CD14-positive monocyte (primary cell): ENCODE results near the gene SLCO2A1. TPM values are rescaled to one million over a fixed set of nuclear protein-coding genes. Genes with fewer than 3 reads are reported as not detected.

Source experiments
- DNase-seq, 3 donors: peaks; one replicate each; pipeline ENCODE4 v3.0.0-alpha.2; 2011 to 2022
- H2AFZ ChIP-seq: 2 replicates; pipeline ENCODE4 v1.6.0; 2012; ENCODE audit warnings: mild to moderate bottlenecking, low read depth, low read length, inconsistent platforms; ENCODE audit not compliant: insufficient read depth, poor library complexity, severe bottlenecking
- H3K27ac ChIP-seq, 2 donors: 1 replicate in 1 of 2; 2 replicates in 1 of 2; pipeline ENCODE4 v1.5.1; 2012 to 2013; ENCODE audit warnings: low read length in 2 of 2, control low read depth in 1 of 2, inconsistent platforms in 1 of 2, low read depth in 1 of 2, mild to moderate bottlenecking in 1 of 2
- H3K27me3 ChIP-seq, 2 donors: one replicate each; pipeline versions ENCODE4 v1.6.0 to v1.6.1; 2011 to 2013; ENCODE audit warnings: low read length in 2 of 2; ENCODE audit not compliant: control insufficient read depth in 2 of 2, insufficient read depth in 2 of 2
- H3K36me3 ChIP-seq, 2 donors: replicated peaks in 1 of 2; 1 replicate in 1 of 2; 2 replicates in 1 of 2; pipeline versions ENCODE4 v1.5.1 to v1.6.1; 2012 to 2013; ENCODE audit warnings: low read length in 2 of 2, control low read depth in 1 of 2, inconsistent platforms in 1 of 2, mild to moderate bottlenecking in 1 of 2; ENCODE audit not compliant: insufficient read depth in 2 of 2, control insufficient read depth in 1 of 2
- H3K4me1 ChIP-seq, 2 donors: 1 replicate in 1 of 2; 2 replicates in 1 of 2; pipeline versions ENCODE4 v1.5.1 to v1.6.1; 2012 to 2013; ENCODE audit warnings: low read length in 2 of 2, control low read depth in 1 of 2, inconsistent platforms in 1 of 2, mild to moderate bottlenecking in 1 of 2, moderate library complexity in 1 of 2; ENCODE audit not compliant: insufficient read depth in 2 of 2, control insufficient read depth in 1 of 2
- H3K4me2 ChIP-seq: replicated peaks from 2 replicates; pipeline ENCODE3; 2012; ENCODE audit warnings: low read length, moderate library complexity, mild to moderate bottlenecking; ENCODE audit not compliant: poor library complexity, severe bottlenecking; ENCODE audit errors: extremely low read depth
- H3K4me3 ChIP-seq, 3 experiments: fragments of 200-600 bp in 1 of 3; sonication (generic) in 1 of 3; replicated peaks in 1 of 3; 1 replicate in 2 of 3; 2 replicates in 1 of 3; pipeline ENCODE4 v1.5.1; 2011 to 2013; ENCODE audit warnings: low read length in 3 of 3, mild to moderate bottlenecking in 3 of 3, control low read depth in 2 of 3, low read depth in 2 of 3, inconsistent platforms in 1 of 3, moderate library complexity in 1 of 3
- H3K79me2 ChIP-seq: 2 replicates; pipeline ENCODE4 v1.6.0; 2012; ENCODE audit warnings: mild to moderate bottlenecking, control low read depth, inconsistent platforms, low read length, moderate library complexity; ENCODE audit not compliant: insufficient read depth
- H3K9ac ChIP-seq: 2 replicates; pipeline ENCODE4 v1.6.0; 2017; ENCODE audit warnings: low read length, mild to moderate bottlenecking; ENCODE audit not compliant: insufficient read depth, poor library complexity, severe bottlenecking
- H3K9me3 ChIP-seq, 2 donors: replicated peaks in 1 of 2; 1 replicate in 1 of 2; 2 replicates in 1 of 2; pipeline versions ENCODE4 v1.5.1 to v1.6.1; 2012 to 2013; ENCODE audit warnings: low read length in 2 of 2, control low read depth in 1 of 2; ENCODE audit not compliant: control insufficient read depth in 1 of 2, insufficient read depth in 1 of 2
- H4K20me1 ChIP-seq: 2 replicates; pipeline ENCODE4 v1.6.0; 2012; ENCODE audit warnings: mild to moderate bottlenecking, low read length, control low read depth, moderate library complexity; ENCODE audit not compliant: insufficient read depth
- H3K27ac Mint-ChIP-seq, 7 donors: one replicate each; pipeline ENCODE4 v1.8.0; 2020; ENCODE audit warnings: mild to moderate bottlenecking in 7 of 7, mixed read lengths in 7 of 7, moderate library complexity in 6 of 7, inconsistent platforms in 2 of 7
- H3K27me3 Mint-ChIP-seq, 3 donors: one replicate each; pipeline ENCODE4 v1.8.0; 2021 to 2022; ENCODE audit warnings: low read depth in 3 of 3, mild to moderate bottlenecking in 3 of 3, mixed read lengths in 3 of 3, moderate library complexity in 3 of 3, inconsistent platforms in 1 of 3
- H3K36me3 Mint-ChIP-seq, 2 donors: one replicate each; pipeline ENCODE4 v1.8.0; 2020; ENCODE audit warnings: mixed read lengths in 2 of 2, inconsistent platforms in 1 of 2, mild to moderate bottlenecking in 1 of 2
- H3K4me1 Mint-ChIP-seq: one replicate; pipeline ENCODE4 v1.8.0; 2020; ENCODE audit warnings: mild to moderate bottlenecking, mixed read lengths
- H3K4me3 Mint-ChIP-seq, 2 donors: one replicate each; pipeline ENCODE4 v1.8.0; 2020; ENCODE audit warnings: mild to moderate bottlenecking in 2 of 2, mixed read lengths in 2 of 2, moderate library complexity in 1 of 2
- H3K9me3 Mint-ChIP-seq, 7 donors: one replicate each; pipeline ENCODE4 v1.8.0; 2020 to 2022; ENCODE audit warnings: mixed read lengths in 7 of 7, mild to moderate bottlenecking in 6 of 7, moderate library complexity in 6 of 7, inconsistent platforms in 2 of 7
- WGBS: methylation state at CpG from one replicate; pipeline ENCODE4 v1.1.5; 2013; ENCODE audit warnings: missing lambda C conversion rate; ENCODE audit not compliant: insufficient coverage; 5-methylcytosine and 5-hydroxymethylcytosine counted together
- intact Hi-C, 2 donors: fragments of 100-400 bp; cut with micrococcal nuclease; formaldehyde crosslinking; loops; one replicate each; pipeline versions ENCODE4 v1.15.0 to v1.15.1; 2023
- polyA plus RNA-seq, 3 donors: library from polyadenylated mRNA; depleted of rRNA in 1 of 3; unstranded in 2 of 3; stranded (reverse) in 1 of 3; fragments of 300-500 nt in 2 of 3; fragments of >200 nt in 1 of 3; fragmentation: Illumina TruSeq in 2 of 3; gene quantifications; 1 replicate in 2 of 3; 2 replicates in 1 of 3; pipeline ENCODE4 v1.2.3, GENCODE V29; 2012 to 2021
- TF ChIP-seq, protein P1 (sequence below): fragments of 200-600 bp; IDR thresholded peaks from one replicate; pipeline ENCODE4 v1.8.0; 2022; ENCODE audit warnings: antibody characterized with exemption, mild to moderate bottlenecking

The SLCO2A1 gene
- polyA plus RNA-seq, 3 donors: 0.12 TPM; not detected in 2

DNA sequence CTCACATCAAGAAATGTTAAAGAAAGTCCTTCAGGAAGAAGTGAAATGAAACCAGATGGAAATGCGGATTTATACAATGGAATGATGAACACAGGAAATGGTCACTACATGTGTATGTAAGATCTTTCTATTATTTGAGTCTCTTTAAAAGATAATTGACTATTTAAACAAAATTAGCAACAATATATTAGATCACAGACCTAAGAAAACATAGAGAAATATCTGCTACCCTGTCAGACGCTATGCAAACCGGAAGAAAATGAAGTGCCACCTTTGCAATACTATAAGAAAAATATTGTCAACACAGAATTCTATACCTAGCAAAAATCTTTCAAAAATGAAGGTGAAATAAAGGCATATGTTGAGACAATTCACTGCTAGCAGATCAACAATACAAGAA lies 151.2 kb downstream of the SLCO2A1 start:
- Histone ChIP-seq H4K20me1 (no peaks in the 10 kb centered on the region), H3K36me3 (no peaks in the 10 kb centered on the region), H2AFZ (no peak overlapping the region), H3K9me3 (peaks cover 7 to 8% of the 10 kb centered on the region in 2 donors), H3K4me3 (no peak overlapping the region), H3K4me1 (no peaks in the 10 kb centered on the region), H3K27me3 (no peaks in the 10 kb centered on the region), H3K27ac (no peak overlapping the region), H3K79me2 (no peaks in the 10 kb centered on the region), H3K9ac (no peak overlapping the region), H3K4me2 (no peak overlapping the region)
- WGBS: no CpG with 5 or more reads among the region's 3 CpGs
- Mint-ChIP-seq H3K9me3 (peaks cover 7 to 21% (median 11%) of the 10 kb centered on the region in 7 donors), H3K4me3 (no peak overlapping the region), H3K36me3 (no peaks in the 10 kb centered on the region), H3K4me1 (no peaks in the 10 kb centered on the region), H3K27me3 (peaks cover 2 to 4% (median 3%) of the 10 kb centered on the region in 3 donors), H3K27ac (no peak overlapping the region)
- TF ChIP-seq, protein P1, sequence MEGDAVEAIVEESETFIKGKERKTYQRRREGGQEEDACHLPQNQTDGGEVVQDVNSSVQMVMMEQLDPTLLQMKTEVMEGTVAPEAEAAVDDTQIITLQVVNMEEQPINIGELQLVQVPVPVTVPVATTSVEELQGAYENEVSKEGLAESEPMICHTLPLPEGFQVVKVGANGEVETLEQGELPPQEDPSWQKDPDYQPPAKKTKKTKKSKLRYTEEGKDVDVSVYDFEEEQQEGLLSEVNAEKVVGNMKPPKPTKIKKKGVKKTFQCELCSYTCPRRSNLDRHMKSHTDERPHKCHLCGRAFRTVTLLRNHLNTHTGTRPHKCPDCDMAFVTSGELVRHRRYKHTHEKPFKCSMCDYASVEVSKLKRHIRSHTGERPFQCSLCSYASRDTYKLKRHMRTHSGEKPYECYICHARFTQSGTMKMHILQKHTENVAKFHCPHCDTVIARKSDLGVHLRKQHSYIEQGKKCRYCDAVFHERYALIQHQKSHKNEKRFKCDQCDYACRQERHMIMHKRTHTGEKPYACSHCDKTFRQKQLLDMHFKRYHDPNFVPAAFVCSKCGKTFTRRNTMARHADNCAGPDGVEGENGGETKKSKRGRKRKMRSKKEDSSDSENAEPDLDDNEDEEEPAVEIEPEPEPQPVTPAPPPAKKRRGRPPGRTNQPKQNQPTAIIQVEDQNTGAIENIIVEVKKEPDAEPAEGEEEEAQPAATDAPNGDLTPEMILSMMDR: no peak
- intact Hi-C loops: no loop called here
- no peak for DNase-seq

Other genes with a start within 250 kb of the SLCO2A1 start
- 10 to 100 TPM in 2 of 3 donors, 1 to 10 TPM in 1; 6.1 to 30.6 (median 29.9) TPM for gene SRPRB, start 224.1 kb downstream of the SLCO2A1 start, polyA plus RNA-seq
- under 1 TPM in 1 of 3 donors, not detected in 2; 0.46 TPM for gene RAB6B, start 134.0 kb downstream of the SLCO2A1 start, polyA plus RNA-seq
- 10 to 100 TPM in 1 of 3 donors, 1 to 10 TPM in 2; 3.5 to 14.2 (median 5.0) TPM for gene RYK, start 220.9 kb upstream of the SLCO2A1 start, polyA plus RNA-seq